ENCODE results near the gene SLC35A2.

- no peak for TF ChIP-seq YY1 (IDR thresholded peaks at IDR 0.05; ENCODE audit: insufficient read depth, insufficient read length)
- no peak for TF ChIP-seq SUZ12 (IDR thresholded peaks at IDR 0.05; ENCODE audit: extremely low read depth, insufficient read depth, insufficient read length)
- TF ChIP-seq ZNF274 (IDR thresholded peaks at IDR 0.05; ENCODE audit: low read depth, low read length), result no peak
Observed at GRCh38 chrX:48918301-48918642, 6.8 kb upstream of the SLC35A2 start.

Data from NT2/D1 (cell line).